ENCODE results near the gene GALNT15. TPM values are rescaled to one million over a fixed set of nuclear protein-coding genes. Genes with fewer than 3 reads are reported as not detected.

The GALNT15 gene
- total and polyA plus RNA-seq, 2 donors (not counting 3 experiments of a cell fraction or from before 2014, with no cell fraction given): 0.87 to 5.4 TPM

Other genes starting within 250 kb of the GALNT15 start
- 28.7 and 29.6 TPM in 2 replicates for gene DPH3, start 90.3 kb downstream of the GALNT15 start, total RNA-seq
- gene DPH3, start 90.3 kb downstream of the GALNT15 start, polyA plus RNA-seq: 6.9 and 7.7 TPM in 2 replicates
- gene OXNAD1, start 90.5 kb downstream of the GALNT15 start, total RNA-seq: 8.9 and 9.7 TPM in 2 replicates
- gene OXNAD1, start 90.5 kb downstream of the GALNT15 start, polyA plus RNA-seq: 4.1 and 5.5 TPM in 2 replicates